AG09309 (cell line): ENCODE data around the gene CTRL.

Source experiments
- DNase-seq: peaks from one replicate; pipeline ENCODE4 v3.0.0-alpha.2; 2010; ENCODE audit warnings: low read depth
- H3K4me3 ChIP-seq: 2 replicates; pipeline ENCODE4 v1.5.1; 2011; ENCODE audit warnings: mild to moderate bottlenecking, low read depth, low read length, moderate library complexity; ENCODE audit not compliant: control insufficient read depth
- TF ChIP-seq, protein P1 (sequence below): IDR thresholded peaks from 2 replicates; pipeline ENCODE4 v1.5.1; 2011; ENCODE audit warnings: mild to moderate bottlenecking, low read depth, low read length, inconsistent platforms; ENCODE audit not compliant: insufficient read depth, control insufficient read depth; ENCODE audit errors: missing control alignments

CTRL gene

DNA sequence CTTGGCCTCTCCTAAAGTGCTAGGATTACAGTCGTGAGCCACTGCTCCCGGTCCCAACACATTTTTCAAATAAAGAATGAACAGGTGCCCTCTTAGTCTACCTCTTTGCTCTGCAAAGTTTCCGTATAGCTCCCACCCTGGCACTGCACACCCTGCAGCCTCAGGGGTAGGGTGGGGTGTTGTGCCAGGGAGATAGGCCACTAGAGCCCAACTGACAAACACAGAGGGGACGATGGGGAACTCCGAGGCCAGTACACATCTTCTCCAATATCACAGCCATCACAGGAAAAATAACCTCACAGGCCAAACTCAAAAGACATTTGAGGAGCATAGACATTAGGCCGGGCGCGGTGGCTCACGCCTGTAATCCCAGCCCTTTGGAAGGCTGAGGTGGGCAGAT, 39.4 kb upstream of the CTRL start:
- TF ChIP-seq, protein P1, sequence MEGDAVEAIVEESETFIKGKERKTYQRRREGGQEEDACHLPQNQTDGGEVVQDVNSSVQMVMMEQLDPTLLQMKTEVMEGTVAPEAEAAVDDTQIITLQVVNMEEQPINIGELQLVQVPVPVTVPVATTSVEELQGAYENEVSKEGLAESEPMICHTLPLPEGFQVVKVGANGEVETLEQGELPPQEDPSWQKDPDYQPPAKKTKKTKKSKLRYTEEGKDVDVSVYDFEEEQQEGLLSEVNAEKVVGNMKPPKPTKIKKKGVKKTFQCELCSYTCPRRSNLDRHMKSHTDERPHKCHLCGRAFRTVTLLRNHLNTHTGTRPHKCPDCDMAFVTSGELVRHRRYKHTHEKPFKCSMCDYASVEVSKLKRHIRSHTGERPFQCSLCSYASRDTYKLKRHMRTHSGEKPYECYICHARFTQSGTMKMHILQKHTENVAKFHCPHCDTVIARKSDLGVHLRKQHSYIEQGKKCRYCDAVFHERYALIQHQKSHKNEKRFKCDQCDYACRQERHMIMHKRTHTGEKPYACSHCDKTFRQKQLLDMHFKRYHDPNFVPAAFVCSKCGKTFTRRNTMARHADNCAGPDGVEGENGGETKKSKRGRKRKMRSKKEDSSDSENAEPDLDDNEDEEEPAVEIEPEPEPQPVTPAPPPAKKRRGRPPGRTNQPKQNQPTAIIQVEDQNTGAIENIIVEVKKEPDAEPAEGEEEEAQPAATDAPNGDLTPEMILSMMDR = no peak
- no peak for DNase-seq
- no peak overlapping the region for H3K4me3 ChIP-seq

- no peak for DNase-seq
- H3K4me3 ChIP-seq = peak overlapping the region; percentile 51
- TF ChIP-seq, protein P1 = no peak
Measured at GRCh38 chr16:67969254-67970039, 37.8 kb upstream of the CTRL start.

- no peak for DNase-seq
- TF ChIP-seq, protein P1 = no peak
Measured at GRCh38 chr16:67968400-67969253, 37.0 kb upstream of the CTRL start, which contains the start of gene SLC12A4. TSS of gene SLC12A4 (minus strand) at chr16:67968637. CDS start at chr16:67968553, 84 bp downstream.

GRCh38 chr16:67967958-67968399, 36.3 kb upstream of the CTRL start:
- TF ChIP-seq, protein P1 = no peak
- DNase-seq = no peak
- H3K4me3 ChIP-seq = peak overlapping the region; percentile 51

More at GRCh38 chr16:67968400-67969253, 37.0 kb upstream of the CTRL start, which contains the start of gene SLC12A4:
- H3K4me3 ChIP-seq = peak within 1 kb of the TSS; percentile 51

DNA sequence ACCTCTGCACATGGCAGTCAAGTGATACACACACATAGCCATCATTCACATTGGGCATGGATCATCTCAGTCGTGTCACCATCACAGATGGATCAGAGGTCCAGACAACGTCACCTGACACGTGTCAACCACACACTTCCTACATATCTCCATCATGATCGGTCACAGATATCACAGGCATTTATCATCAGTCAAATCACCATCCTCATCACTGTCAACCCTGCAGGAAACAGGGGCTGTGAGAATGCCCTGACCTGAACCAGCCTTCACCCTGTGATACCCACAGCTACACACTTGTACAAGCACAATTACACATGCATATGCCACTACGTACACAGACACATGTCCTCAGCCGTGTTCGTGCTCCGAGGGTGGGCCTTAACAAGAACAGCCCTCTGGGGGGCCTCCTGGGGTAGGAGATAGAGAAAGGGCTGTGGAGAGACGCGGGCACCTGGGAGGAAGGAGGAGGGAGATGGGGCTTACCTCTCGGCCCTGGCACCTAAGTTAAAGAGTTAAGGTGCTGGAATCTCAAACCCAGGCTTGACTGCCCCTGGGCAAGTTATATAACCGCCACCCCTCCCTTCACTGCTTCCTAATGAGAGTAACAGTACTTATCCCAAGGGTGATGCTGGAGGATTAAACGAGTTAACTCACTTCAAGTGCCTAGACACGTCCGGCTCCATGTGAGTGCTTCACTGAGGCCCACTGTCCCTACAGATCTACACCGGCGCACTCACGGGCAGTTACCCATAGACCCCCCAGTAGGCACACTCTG, 35.7 kb upstream of the CTRL start:
- TF ChIP-seq, protein P1 = no peak
- H3K4me3 ChIP-seq = peak overlapping the region; percentile 51
- no peak for DNase-seq
